Putamen (tissue), 1 donor: ENCODE results near the gene PLXDC1.
A peak's percentile ranks its signal among the peaks of the same experiment; 100 is the strongest.
"Not testable (repeated sequence)": the region's sequence is repeated elsewhere in the genome, so short reads cannot be mapped to it uniquely, and the experiment has no call there.

ENCODE experiments used
- DNase-seq: peaks from one replicate; pipeline ENCODE4 v3.0.0-alpha.2; 2016; ENCODE audit warnings: low spot score

PLXDC1 gene

GRCh38 chr17:39153599-39154051, 2.2 kb upstream of the PLXDC1 start:
- DNase-seq = peak; percentile 94

- DNase-seq = peak; percentile 76
These were observed 744 bp upstream of the PLXDC1 start for GRCh38 chr17:39151943-39152818.

- no peak for DNase-seq
These were observed 665 bp downstream of the PLXDC1 start for GRCh38 chr17:39150795-39151149.

GRCh38 chr17:39150104-39150634, 1.3 kb downstream of the PLXDC1 start:
- DNase-seq = no peak

GRCh38 chr17:39147221-39148185, 3.9 kb downstream of the PLXDC1 start:
- no peak for DNase-seq

GRCh38 chr17:39146273-39146672, 5.2 kb downstream of the PLXDC1 start:
- no peak for DNase-seq

- no peak for DNase-seq
These were observed 6.3 kb downstream of the PLXDC1 start for GRCh38 chr17:39145143-39145542.

- DNase-seq = no peak
These were observed 7.0 kb downstream of the PLXDC1 start for GRCh38 chr17:39144416-39144840.

- no peak for DNase-seq
These were observed 7.8 kb downstream of the PLXDC1 start for GRCh38 chr17:39143552-39144093.

- DNase-seq = no peak
These were observed 9.3 kb downstream of the PLXDC1 start for GRCh38 chr17:39141915-39142664.

GRCh38 chr17:39141294-39141693, 10.1 kb downstream of the PLXDC1 start:
- DNase-seq = no peak

- DNase-seq = no peak
These were observed 11.9 kb downstream of the PLXDC1 start for GRCh38 chr17:39139561-39139960.

- DNase-seq = no peak
These were observed 12.3 kb downstream of the PLXDC1 start for GRCh38 chr17:39139161-39139511.

GRCh38 chr17:39138431-39139160, 12.8 kb downstream of the PLXDC1 start:
- no peak for DNase-seq

GRCh38 chr17:39134878-39135277, 16.6 kb downstream of the PLXDC1 start:
- no peak for DNase-seq

- DNase-seq = no peak
These were observed 19.2 kb downstream of the PLXDC1 start for GRCh38 chr17:39132192-39132610.

GRCh38 chr17:39131616-39132015, 19.8 kb downstream of the PLXDC1 start:
- DNase-seq = no peak

GRCh38 chr17:39130205-39130604, 21.2 kb downstream of the PLXDC1 start:
- DNase-seq = no peak

GRCh38 chr17:39129544-39129943, 21.9 kb downstream of the PLXDC1 start:
- DNase-seq = not testable (repeated sequence)

GRCh38 chr17:39126436-39126835, 25.0 kb downstream of the PLXDC1 start:
- no peak for DNase-seq
